GM08714 (cell line): Measurements from ENCODE around the gene PLXNC1.

Experiments used
- H3K4me3 ChIP-seq: fragments of 200-500 bp; sonication (Bioruptor generic); 2 replicates; pipeline ENCODE4 v1.5.1; 2014; ENCODE audit warnings: mild to moderate bottlenecking, low read length, inconsistent platforms
- ZNF274 ChIP-seq: IDR thresholded peaks from 2 replicates; pipeline ENCODE4 v1.6.1; 2012; ENCODE audit warnings: mild to moderate bottlenecking, low read depth, low read length

Gene PLXNC1

DNA sequence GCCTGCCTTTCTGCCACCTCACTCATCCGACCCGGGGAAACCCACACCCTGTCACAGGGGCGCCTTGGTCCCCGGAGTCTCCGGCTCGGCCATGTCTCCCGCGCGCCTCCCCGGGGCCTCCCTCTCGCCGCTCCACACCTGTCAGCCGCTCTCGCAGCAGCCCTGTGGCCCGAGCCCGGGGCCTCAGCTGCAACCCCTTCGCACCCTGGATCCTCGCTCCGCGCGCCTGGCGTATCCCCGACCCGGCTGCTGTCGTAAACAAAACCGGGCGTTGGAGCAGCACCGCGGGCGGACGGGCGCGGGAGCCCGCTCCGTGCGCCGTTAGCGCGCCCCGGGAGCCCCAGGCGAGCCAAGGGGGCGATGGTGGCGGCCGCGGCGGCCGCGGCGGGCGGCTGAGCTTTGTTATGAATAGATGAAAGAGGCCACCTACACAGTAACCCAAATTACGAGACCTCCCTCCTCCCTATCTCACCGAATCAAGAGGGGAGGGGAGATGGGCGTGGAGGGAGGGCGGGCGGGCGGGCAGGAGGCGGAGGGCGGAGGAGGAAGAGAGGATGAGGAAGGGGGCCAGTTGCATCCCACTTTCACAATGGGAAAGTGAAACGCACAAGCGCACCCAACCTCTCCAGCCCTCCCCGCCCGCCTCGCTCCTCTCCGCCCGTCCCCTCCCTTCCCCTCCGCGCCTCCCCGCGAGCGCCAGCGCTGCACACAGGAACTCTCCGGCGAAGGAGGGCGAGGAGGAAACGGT is at the start of gene PLXNC1:
TSS of gene PLXNC1 (plus strand) at position 587 of the 748 bp plus-strand sequence. CDS start 395 bp downstream, outside the sequence.
- H3K4me3 ChIP-seq: peak within 1 kb of the TSS; percentile 57

DNA sequence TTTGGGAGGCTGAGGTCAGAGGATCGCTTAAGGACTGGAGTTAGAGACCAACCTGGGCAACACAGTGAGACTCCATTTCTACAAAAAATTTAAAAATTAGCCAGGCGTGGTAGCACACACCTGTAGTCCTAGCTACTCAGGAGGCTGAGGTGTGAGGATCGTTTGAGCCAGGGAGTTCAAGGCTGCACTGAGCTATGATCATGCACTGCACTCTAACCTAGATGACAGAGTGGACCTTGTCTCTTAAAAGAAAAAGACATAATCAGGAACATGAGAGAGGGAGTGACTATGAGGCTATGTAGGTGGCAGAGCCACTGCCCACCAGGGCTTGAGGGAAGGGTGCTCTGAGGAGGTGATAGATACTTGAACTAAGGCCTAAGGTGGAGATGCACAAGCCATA is 49.2 kb upstream of the PLXNC1 start:
- no peak overlapping the region for H3K4me3 ChIP-seq
- no peak for TF ChIP-seq ZNF274

More for the DNA sequence above, at the start of gene PLXNC1:
- TF ChIP-seq ZNF274: no peak

GRCh38 chr12:94099632-94100031 is 48.7 kb upstream of the PLXNC1 start:
- TF ChIP-seq ZNF274: no peak
- no peak overlapping the region for H3K4me3 ChIP-seq

DNA sequence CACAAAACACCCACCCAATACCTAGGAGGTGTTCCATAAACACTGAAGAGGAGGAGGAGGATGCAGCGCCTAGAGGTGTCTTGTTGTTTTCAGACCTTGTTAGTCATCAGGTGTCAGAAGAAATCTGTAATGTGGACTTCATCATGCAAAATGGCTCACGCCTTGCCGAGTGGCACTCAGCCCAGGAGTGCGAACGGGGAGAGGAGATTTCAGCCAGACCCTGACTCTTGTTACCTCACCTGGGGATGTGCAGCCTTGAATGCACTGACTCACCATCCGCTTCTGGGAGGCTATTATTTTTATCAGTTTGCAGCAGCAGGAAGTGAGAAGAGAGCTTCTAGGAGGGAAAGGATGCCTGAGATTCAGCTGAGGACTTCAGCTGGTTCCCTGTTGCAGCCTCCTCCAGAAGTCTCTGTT is 48.2 kb upstream of the PLXNC1 start:
- no peak for TF ChIP-seq ZNF274
- no peak overlapping the region for H3K4me3 ChIP-seq

GRCh38 chr12:94100990-94101737 is 47.2 kb upstream of the PLXNC1 start:
- H3K4me3 ChIP-seq: peak overlapping the region; percentile 50; the same call in 1 of the 2 replicates
- no peak for TF ChIP-seq ZNF274

GRCh38 chr12:94101738-94102660 is 46.4 kb upstream of the PLXNC1 start:
- H3K4me3 ChIP-seq: peak overlapping the region; percentile 50; the same call in 1 of the 2 replicates
- no peak for TF ChIP-seq ZNF274

DNA sequence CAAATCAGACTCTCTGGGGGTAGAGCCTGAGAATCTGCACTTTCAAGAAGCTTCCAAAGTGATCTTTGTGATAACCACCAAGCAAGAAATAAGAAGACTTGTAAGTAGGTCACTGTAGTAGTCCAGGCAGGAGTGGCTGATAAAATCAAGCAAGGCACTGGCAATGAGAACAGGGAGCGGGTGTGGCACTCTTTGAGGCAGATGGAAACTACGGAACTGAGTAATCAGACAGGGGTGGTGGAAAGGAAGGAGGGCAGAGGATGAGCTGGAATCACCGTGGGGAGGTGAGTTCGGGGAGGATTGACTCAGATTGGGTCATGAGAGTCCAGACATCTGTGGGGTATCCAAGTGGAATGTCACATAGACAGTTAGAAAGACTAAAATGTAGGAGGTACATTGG is 44.4 kb upstream of the PLXNC1 start:
- H3K4me3 ChIP-seq: no peak overlapping the region
- no peak for TF ChIP-seq ZNF274

DNA sequence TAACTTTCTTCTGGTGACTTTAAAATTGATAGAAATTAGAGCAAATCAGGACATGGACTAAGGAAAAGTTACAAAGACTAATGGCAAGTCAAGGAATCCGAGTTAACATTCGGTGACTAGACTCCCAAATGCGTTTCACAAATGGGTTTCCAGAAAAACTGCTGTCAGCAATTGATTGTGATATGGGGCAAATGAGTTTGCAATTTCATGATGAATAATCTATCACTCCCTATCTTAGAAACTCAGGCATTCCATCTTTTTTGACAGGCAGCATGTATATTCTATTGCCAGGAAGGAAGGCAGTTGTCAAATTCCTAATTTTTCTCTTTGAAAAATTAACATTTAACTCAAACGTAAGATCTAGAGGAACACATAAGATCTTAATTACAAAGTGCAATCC is 40.5 kb upstream of the PLXNC1 start:
- H3K4me3 ChIP-seq: no peak overlapping the region
- TF ChIP-seq ZNF274: no peak

DNA sequence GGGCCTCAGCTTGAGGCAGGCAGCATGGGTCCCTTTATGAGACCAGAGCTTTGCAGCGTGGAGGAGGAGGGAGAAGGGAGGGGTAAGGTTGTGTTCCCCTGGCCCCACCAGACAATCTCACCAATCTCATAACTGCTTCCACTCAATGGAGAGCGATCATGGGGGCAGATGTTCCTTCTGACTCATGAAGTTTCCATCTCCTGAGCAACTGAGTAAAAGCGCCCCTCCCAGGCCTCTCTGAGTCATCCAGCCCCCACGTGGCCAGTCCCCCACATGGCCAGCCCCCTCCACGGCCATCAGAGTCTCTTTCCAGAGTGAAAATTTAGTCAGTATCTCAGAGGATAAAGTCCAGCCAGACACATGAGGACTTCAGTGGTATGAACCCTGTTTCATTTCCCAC is 39.2 kb upstream of the PLXNC1 start:
- no peak overlapping the region for H3K4me3 ChIP-seq
- no peak for TF ChIP-seq ZNF274

GRCh38 chr12:94110258-94110657 is 38.1 kb upstream of the PLXNC1 start:
- no peak for TF ChIP-seq ZNF274
- H3K4me3 ChIP-seq: no peak overlapping the region

- H3K4me3 ChIP-seq: no peak overlapping the region
- no peak for TF ChIP-seq ZNF274
These were observed 37.1 kb upstream of the PLXNC1 start for GRCh38 chr12:94111302-94111701.

DNA sequence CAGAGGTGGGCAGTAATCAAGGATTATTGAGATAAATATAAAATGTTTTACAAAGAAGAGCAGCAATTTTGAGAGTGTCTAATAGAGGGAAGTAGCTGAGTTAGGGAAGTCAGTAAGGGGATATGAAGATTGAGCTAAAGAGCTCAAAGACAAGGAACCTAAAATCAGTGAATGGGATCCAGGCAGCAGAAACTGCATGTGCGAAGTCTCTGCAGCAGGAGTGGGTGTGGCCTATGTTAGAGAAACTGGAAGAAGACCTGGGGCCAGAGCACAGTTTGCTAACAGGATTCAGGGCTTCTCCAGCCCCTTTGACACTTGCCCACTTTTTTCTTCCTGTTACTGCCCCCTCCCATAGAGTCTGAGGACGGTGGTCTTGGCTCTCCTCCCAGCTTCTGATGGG is 36.3 kb upstream of the PLXNC1 start:
- no peak overlapping the region for H3K4me3 ChIP-seq
- no peak for TF ChIP-seq ZNF274

DNA sequence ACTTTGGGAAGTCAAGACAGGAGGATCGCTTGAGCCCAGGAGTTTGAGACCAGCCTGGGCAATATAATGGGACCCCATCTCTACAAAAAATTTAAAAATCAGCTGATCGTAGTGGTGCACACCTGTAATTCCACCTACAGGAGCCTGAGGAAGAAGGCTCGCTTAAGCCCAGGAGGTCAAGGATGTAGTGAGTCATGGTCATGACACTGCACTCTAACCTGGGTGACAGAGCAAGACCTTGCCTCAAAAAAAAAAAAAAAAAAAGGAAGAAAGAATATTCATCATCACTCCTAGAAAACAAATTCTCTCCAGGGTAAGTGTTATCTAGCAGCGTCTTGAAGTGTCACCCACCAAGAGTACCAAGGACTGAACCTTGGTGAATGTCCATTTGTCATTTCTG is 34.2 kb upstream of the PLXNC1 start:
- no peak overlapping the region for H3K4me3 ChIP-seq
- no peak for TF ChIP-seq ZNF274

GRCh38 chr12:94116191-94116590 is 32.2 kb upstream of the PLXNC1 start:
- no peak overlapping the region for H3K4me3 ChIP-seq
- TF ChIP-seq ZNF274: no peak
